Measurements from ENCODE around the gene SLC9A9.

Gene SLC9A9

DNA sequence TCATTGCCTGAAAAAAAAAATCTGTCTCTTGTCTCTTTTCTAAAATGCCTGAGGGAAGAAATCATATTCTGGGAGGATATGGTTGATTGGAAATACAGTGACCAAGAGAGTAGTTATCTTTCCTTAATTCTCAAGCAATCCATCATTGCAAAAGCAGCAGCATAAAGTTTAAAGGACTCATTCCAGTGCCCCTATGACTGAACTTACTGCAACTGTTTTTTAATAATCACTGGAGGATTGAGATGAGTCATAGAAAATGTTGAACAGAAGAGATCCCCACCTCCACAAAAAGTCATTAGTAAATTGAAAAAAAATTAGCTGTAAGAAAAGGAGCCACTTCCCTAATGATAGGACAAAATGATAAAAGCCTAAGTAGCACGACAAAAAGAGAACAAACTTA is 121.5 kb downstream of the SLC9A9 start:
- H3K4me3 ChIP-seq (ENCODE audit: low read depth, low read length) = no peak overlapping the region
- DNase-seq = no peak
- H3K36me3 ChIP-seq = no peaks in the 10 kb centered on the region
- TF ChIP-seq, protein P1, sequence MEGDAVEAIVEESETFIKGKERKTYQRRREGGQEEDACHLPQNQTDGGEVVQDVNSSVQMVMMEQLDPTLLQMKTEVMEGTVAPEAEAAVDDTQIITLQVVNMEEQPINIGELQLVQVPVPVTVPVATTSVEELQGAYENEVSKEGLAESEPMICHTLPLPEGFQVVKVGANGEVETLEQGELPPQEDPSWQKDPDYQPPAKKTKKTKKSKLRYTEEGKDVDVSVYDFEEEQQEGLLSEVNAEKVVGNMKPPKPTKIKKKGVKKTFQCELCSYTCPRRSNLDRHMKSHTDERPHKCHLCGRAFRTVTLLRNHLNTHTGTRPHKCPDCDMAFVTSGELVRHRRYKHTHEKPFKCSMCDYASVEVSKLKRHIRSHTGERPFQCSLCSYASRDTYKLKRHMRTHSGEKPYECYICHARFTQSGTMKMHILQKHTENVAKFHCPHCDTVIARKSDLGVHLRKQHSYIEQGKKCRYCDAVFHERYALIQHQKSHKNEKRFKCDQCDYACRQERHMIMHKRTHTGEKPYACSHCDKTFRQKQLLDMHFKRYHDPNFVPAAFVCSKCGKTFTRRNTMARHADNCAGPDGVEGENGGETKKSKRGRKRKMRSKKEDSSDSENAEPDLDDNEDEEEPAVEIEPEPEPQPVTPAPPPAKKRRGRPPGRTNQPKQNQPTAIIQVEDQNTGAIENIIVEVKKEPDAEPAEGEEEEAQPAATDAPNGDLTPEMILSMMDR (IDR thresholded peaks at IDR 0.05; ENCODE audit: low read depth, low read length) = no peak
- H3K9me3 ChIP-seq (ENCODE audit: severe bottlenecking) = no peaks in the 10 kb centered on the region
- H3K27ac ChIP-seq = no peak overlapping the region
- no peaks in the 10 kb centered on the region for H3K27me3 ChIP-seq (ENCODE audit: insufficient read depth, low read depth, severe bottlenecking)

- no peaks in the 10 kb centered on the region for H3K36me3 ChIP-seq
- H3K9me3 ChIP-seq (ENCODE audit: severe bottlenecking) = no peaks in the 10 kb centered on the region
- DNase-seq = peak; percentile 85
- no peak overlapping the region for H3K4me3 ChIP-seq (ENCODE audit: low read depth, low read length)
- no peaks in the 10 kb centered on the region for H3K27me3 ChIP-seq (ENCODE audit: insufficient read depth, low read depth, severe bottlenecking)
- peak overlapping the region; percentile 75 for H3K27ac ChIP-seq
- TF ChIP-seq, protein P1 (IDR thresholded peaks at IDR 0.05; ENCODE audit: low read depth, low read length) = no peak
Observed at GRCh38 chr3:143720381-143720780, 127.9 kb downstream of the SLC9A9 start.

GRCh38 chr3:143718463-143718862 is 129.8 kb downstream of the SLC9A9 start:
- H3K27ac ChIP-seq = peak overlapping the region; percentile 9; the same call in 1 of the 2 replicates
- no peaks in the 10 kb centered on the region for H3K9me3 ChIP-seq (ENCODE audit: severe bottlenecking)

GRCh38 chr3:143716731-143717130 is 131.5 kb downstream of the SLC9A9 start:
- H3K4me3 ChIP-seq (ENCODE audit: low read depth, low read length) = no peak overlapping the region
- H3K27ac ChIP-seq = no peak overlapping the region
- H3K27me3 ChIP-seq (ENCODE audit: insufficient read depth, low read depth, severe bottlenecking) = no peaks in the 10 kb centered on the region
- TF ChIP-seq, protein P1 (IDR thresholded peaks at IDR 0.05; ENCODE audit: low read depth, low read length) = no peak
- DNase-seq = no peak
- H3K36me3 ChIP-seq = no peaks in the 10 kb centered on the region
- H3K9me3 ChIP-seq (ENCODE audit: severe bottlenecking) = no peaks in the 10 kb centered on the region

More at GRCh38 chr3:143718463-143718862, 129.8 kb downstream of the SLC9A9 start:
- TF ChIP-seq, protein P1 (IDR thresholded peaks at IDR 0.05; ENCODE audit: low read depth, low read length) = peak; percentile 29; the same call in 1 of the 2 replicates
- no peak overlapping the region for H3K4me3 ChIP-seq (ENCODE audit: low read depth, low read length)
- H3K27me3 ChIP-seq (ENCODE audit: insufficient read depth, low read depth, severe bottlenecking) = no peaks in the 10 kb centered on the region
- H3K36me3 ChIP-seq = no peaks in the 10 kb centered on the region
- DNase-seq = peak; percentile 65

DNA sequence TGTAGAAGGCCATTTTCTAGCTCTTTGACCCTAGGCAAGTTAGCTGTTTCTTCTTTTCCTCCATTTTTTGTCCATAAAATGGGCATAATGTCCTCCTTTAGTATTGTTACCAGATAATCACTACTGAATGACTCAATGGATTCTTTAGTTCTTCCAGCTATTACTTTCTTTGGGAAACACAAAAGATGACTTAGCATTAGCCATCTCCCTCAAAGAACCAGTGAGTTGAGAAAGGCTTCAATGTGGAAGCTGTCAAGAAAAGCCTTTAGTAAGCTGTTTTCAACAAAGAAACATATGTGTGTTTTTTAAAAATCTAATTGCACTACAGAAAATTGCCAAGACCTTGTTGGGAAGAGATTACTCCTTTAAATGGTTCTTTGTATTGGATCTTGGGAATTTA is 135.7 kb downstream of the SLC9A9 start:
- H3K9me3 ChIP-seq (ENCODE audit: severe bottlenecking) = no peaks in the 10 kb centered on the region
- H3K27me3 ChIP-seq (ENCODE audit: insufficient read depth, low read depth, severe bottlenecking) = no peaks in the 10 kb centered on the region
- TF ChIP-seq, protein P1 (IDR thresholded peaks at IDR 0.05; ENCODE audit: low read depth, low read length) = no peak
- H3K36me3 ChIP-seq = no peaks in the 10 kb centered on the region
- no peak overlapping the region for H3K4me3 ChIP-seq (ENCODE audit: low read depth, low read length)
- no peak for DNase-seq
- H3K27ac ChIP-seq = no peak overlapping the region

DNA sequence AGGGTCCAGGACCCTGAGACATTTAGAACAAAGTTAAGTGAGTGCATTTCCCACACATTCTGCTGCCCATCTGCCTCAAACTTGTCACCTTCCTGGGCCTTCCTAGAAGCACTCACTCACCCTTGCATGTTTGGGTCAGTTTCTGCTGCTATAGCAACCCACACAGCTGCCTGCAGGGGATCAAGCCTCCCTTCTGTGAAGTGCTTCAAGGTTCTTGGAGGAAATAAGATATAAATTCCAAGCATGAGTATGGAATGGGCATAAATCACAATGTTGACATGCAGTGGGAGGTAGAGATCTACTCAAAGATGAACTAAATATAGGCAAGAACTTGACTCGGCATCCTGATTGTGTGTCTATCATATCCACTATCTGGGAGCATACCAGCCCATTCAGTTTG is 140.4 kb downstream of the SLC9A9 start:
- no peaks in the 10 kb centered on the region for H3K27me3 ChIP-seq (ENCODE audit: insufficient read depth, low read depth, severe bottlenecking)
- DNase-seq = no peak
- H3K36me3 ChIP-seq = no peaks in the 10 kb centered on the region
- TF ChIP-seq, protein P1 (IDR thresholded peaks at IDR 0.05; ENCODE audit: low read depth, low read length) = no peak
- H3K4me3 ChIP-seq (ENCODE audit: low read depth, low read length) = no peak overlapping the region
- H3K27ac ChIP-seq = no peak overlapping the region
- H3K9me3 ChIP-seq (ENCODE audit: severe bottlenecking) = no peaks in the 10 kb centered on the region
